Osteoblast (primary cell): ENCODE data around the gene RABGAP1. TPM values are rescaled to one million over a fixed set of nuclear protein-coding genes. Genes with fewer than 3 reads are reported as not detected.

Experiments
- DNase-seq: peaks from one replicate; pipeline ENCODE4 v3.0.0; 2011; ENCODE audit warnings: low spot score, mixed read lengths; ENCODE audit not compliant: insufficient read length; ENCODE audit errors: missing footprints
- H2AFZ ChIP-seq: 2 replicates; pipeline ENCODE4 v1.6.0; 2011; ENCODE audit warnings: mild to moderate bottlenecking, low read length
- H3K27ac ChIP-seq: 2 replicates; pipeline ENCODE4 v1.5.1; 2011; ENCODE audit warnings: mild to moderate bottlenecking, low read depth, low read length, moderate library complexity
- H3K27me3 ChIP-seq: 2 replicates; pipeline ENCODE4 v1.6.0; 2012; ENCODE audit warnings: mild to moderate bottlenecking, control low read depth, inconsistent platforms, low read length, moderate library complexity; ENCODE audit not compliant: insufficient read depth
- H3K36me3 ChIP-seq: 2 replicates; pipeline ENCODE4 v1.5.1; 2011; ENCODE audit warnings: mild to moderate bottlenecking, low read length, control low read depth, moderate library complexity; ENCODE audit not compliant: insufficient read depth
- H3K4me1 ChIP-seq: 2 replicates; pipeline ENCODE4 v1.5.1; 2011; ENCODE audit warnings: mild to moderate bottlenecking, low read length, control low read depth, moderate library complexity; ENCODE audit not compliant: insufficient read depth
- H3K4me2 ChIP-seq: 2 replicates; pipeline ENCODE4 v1.6.0; 2011; ENCODE audit warnings: mild to moderate bottlenecking, low read length; ENCODE audit not compliant: insufficient read depth
- H3K4me3 ChIP-seq: fragments of 200-600 bp; sonication (generic); 3 replicates; pipeline ENCODE4 v1.5.1; 2012; ENCODE audit warnings: mild to moderate bottlenecking, low read length, inconsistent platforms; ENCODE audit not compliant: insufficient read depth
- H3K79me2 ChIP-seq: 2 replicates; pipeline ENCODE4 v1.6.0; 2012; ENCODE audit warnings: mild to moderate bottlenecking, low read length, control low read depth, inconsistent platforms; ENCODE audit not compliant: insufficient read depth
- H3K9me3 ChIP-seq: 2 replicates; pipeline ENCODE4 v1.5.1; 2011; ENCODE audit warnings: low read depth, low read length, control low read depth
- H4K20me1 ChIP-seq: 2 replicates; pipeline ENCODE4 v1.6.0; 2012; ENCODE audit warnings: mild to moderate bottlenecking, low read length, control low read depth; ENCODE audit not compliant: insufficient read depth
- CTCF ChIP-seq: IDR thresholded peaks from 2 replicates; pipeline ENCODE4 v1.5.1; 2011; ENCODE audit warnings: mild to moderate bottlenecking, low read depth, low read length, moderate library complexity; ENCODE audit errors: extremely low read depth
- total RNA-seq: library from RNA; depleted of rRNA; stranded (reverse); fragments of >200 nt; gene quantifications from 2 replicates; pipeline ENCODE4 v1.2.3, GENCODE V29; 2012

RABGAP1 gene
- total RNA-seq, 1 donor: 49.2 TPM

GRCh38 chr9:123061216-123061615 lies 120.4 kb downstream of the RABGAP1 start:
- TF ChIP-seq CTCF: no peak
- Histone ChIP-seq H3K36me3 (peaks cover 7% of the 10 kb centered on the region), H3K4me1 (peaks cover 8% of the 10 kb centered on the region), H2AFZ (no peak overlapping the region), H3K4me2 (no peak overlapping the region), H3K4me3 (no peak overlapping the region), H3K9me3 (no peaks in the 10 kb centered on the region), H3K79me2 (no peaks in the 10 kb centered on the region), H3K27ac (no peak overlapping the region), H3K27me3 (no peaks in the 10 kb centered on the region), H4K20me1 (no peaks in the 10 kb centered on the region)
- no peak for DNase-seq

GRCh38 chr9:123062351-123063176 lies 121.7 kb downstream of the RABGAP1 start:
- no peak for TF ChIP-seq CTCF
- Histone ChIP-seq H3K79me2 (no peaks in the 10 kb centered on the region), H2AFZ (no peak overlapping the region), H3K27ac (no peak overlapping the region), H3K36me3 (peaks cover 11% of the 10 kb centered on the region), H3K9me3 (no peaks in the 10 kb centered on the region), H3K4me3 (no peak overlapping the region), H3K27me3 (no peaks in the 10 kb centered on the region), H3K4me2 (no peak overlapping the region), H3K4me1 (peaks cover 8% of the 10 kb centered on the region), H4K20me1 (no peaks in the 10 kb centered on the region)
- no peak for DNase-seq

- Histone ChIP-seq H2AFZ (no peak overlapping the region), H3K4me3 (no peak overlapping the region), H3K36me3 (peaks cover 11% of the 10 kb centered on the region), H3K4me1 (peaks cover 14% of the 10 kb centered on the region), H3K27me3 (no peaks in the 10 kb centered on the region), H3K79me2 (no peaks in the 10 kb centered on the region), H4K20me1 (no peaks in the 10 kb centered on the region), H3K4me2 (no peak overlapping the region), H3K27ac (no peak overlapping the region), H3K9me3 (no peaks in the 10 kb centered on the region)
- no peak for TF ChIP-seq CTCF
- DNase-seq: no peak
These were observed 122.4 kb downstream of the RABGAP1 start for GRCh38 chr9:123063177-123063598.

GRCh38 chr9:123063896-123064295 lies 123.1 kb downstream of the RABGAP1 start:
- Histone ChIP-seq H3K36me3 (peaks cover 11% of the 10 kb centered on the region), H3K4me1 (peaks cover 20% of the 10 kb centered on the region), H3K4me2 (no peak overlapping the region), H3K9me3 (no peaks in the 10 kb centered on the region), H2AFZ (no peak overlapping the region), H3K27me3 (no peaks in the 10 kb centered on the region), H3K79me2 (no peaks in the 10 kb centered on the region), H3K27ac (no peak overlapping the region), H4K20me1 (no peaks in the 10 kb centered on the region), H3K4me3 (no peak overlapping the region)
- TF ChIP-seq CTCF: no peak
- no peak for DNase-seq
